PC-9 (cell line): Measurements from ENCODE around the gene PRRX1.

Source experiments
- CTCF ChIP-seq: fragments of 200-600 bp; sonication (generic); conservative IDR thresholded peaks from 2 replicates; pipeline ENCODE4 v1.6.1; 2017; ENCODE audit warnings: mixed run types, antibody characterized with exemption, mild to moderate bottlenecking, moderate library complexity
- EZH2 ChIP-seq: fragments of 200-600 bp; sonication (generic); IDR thresholded peaks from 2 replicates; pipeline ENCODE4 v1.8.0; 2017; ENCODE audit warnings: antibody characterized with exemption, low read depth

- TF ChIP-seq CTCF: no peak
- TF ChIP-seq EZH2: no peak
Measured at GRCh38 chr1:170769691-170770090, 105.8 kb downstream of the PRRX1 start.
